ENCODE measurements around the gene DIO3. TPM values are rescaled to one million over a fixed set of nuclear protein-coding genes. Genes with fewer than 3 reads are reported as not detected.

Gene DIO3
- total RNA-seq, 2 experiments from 2014 or later, result not detected

DNA sequence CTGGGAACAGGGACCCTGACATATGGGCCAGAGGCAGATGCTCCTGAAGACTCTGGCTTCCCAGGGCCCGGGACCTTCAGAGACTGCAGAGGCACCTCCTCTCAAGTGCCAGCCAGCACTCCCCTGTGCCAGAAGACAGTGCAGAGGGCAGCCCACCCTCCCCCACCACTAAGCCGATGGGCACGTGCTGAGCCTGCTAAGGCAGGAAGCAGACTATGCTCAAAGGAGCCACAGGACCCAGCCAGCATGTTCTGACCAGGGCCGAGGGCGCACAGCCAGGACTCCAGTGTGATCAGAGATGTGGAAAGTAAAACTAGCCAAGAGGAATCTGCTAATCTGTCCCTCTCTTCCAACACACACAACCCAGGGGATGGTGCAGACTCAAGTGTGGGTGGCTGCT lies 29.8 kb downstream of the DIO3 start:
- H3K9me3 Mint-ChIP-seq, result peaks cover 7% of the 10 kb centered on the region
- H3K4me1 ChIP-seq (ENCODE audit: insufficient read depth, low read length), result peaks cover 8% of the 10 kb centered on the region
- TF ChIP-seq, protein P1, sequence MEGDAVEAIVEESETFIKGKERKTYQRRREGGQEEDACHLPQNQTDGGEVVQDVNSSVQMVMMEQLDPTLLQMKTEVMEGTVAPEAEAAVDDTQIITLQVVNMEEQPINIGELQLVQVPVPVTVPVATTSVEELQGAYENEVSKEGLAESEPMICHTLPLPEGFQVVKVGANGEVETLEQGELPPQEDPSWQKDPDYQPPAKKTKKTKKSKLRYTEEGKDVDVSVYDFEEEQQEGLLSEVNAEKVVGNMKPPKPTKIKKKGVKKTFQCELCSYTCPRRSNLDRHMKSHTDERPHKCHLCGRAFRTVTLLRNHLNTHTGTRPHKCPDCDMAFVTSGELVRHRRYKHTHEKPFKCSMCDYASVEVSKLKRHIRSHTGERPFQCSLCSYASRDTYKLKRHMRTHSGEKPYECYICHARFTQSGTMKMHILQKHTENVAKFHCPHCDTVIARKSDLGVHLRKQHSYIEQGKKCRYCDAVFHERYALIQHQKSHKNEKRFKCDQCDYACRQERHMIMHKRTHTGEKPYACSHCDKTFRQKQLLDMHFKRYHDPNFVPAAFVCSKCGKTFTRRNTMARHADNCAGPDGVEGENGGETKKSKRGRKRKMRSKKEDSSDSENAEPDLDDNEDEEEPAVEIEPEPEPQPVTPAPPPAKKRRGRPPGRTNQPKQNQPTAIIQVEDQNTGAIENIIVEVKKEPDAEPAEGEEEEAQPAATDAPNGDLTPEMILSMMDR (IDR thresholded peaks at IDR 0.05), result no peak
- no peak overlapping the region for H3K27ac Mint-ChIP-seq
- H3K27me3 ChIP-seq (ENCODE audit: control insufficient read depth in 1 of 2, insufficient read depth in 2 of 2, low read length in 2 of 2), result no peaks in the 10 kb centered on the region
- DNase-seq, result peak in 1 of 14 experiments; percentile 26
- H3K27me3 Mint-ChIP-seq, result no peaks in the 10 kb centered on the region
- ChIA-PET POLR2A (no interaction called here), CTCF (no interaction called here)
- ATAC-seq (ENCODE audit: poor library complexity), result no peak
- no peaks in the 10 kb centered on the region for H3K36me3 ChIP-seq (ENCODE audit: insufficient read depth, low read length)
- no peaks in the 10 kb centered on the region for H3K36me3 Mint-ChIP-seq (ENCODE audit: low read depth)
- H3K9me3 ChIP-seq (ENCODE audit: control insufficient read depth in 1 of 2, insufficient read depth in 1 of 2, low read length in 2 of 2), result peaks cover 0 to 14% of the 10 kb centered on the region in 2 experiments
- H3K4me3 Mint-ChIP-seq, result no peak overlapping the region
- intact Hi-C loops (cut with DNase I, micrococcal nuclease), result no loop called here
- peaks cover 35% of the 10 kb centered on the region for H3K4me1 Mint-ChIP-seq (ENCODE audit: low read depth)
- H3K4me3 ChIP-seq (ENCODE audit: low read length), result no peak overlapping the region
- no peak overlapping the region for H3K27ac ChIP-seq (ENCODE audit: low read depth in 1 of 2, low read length in 2 of 2)

DNA sequence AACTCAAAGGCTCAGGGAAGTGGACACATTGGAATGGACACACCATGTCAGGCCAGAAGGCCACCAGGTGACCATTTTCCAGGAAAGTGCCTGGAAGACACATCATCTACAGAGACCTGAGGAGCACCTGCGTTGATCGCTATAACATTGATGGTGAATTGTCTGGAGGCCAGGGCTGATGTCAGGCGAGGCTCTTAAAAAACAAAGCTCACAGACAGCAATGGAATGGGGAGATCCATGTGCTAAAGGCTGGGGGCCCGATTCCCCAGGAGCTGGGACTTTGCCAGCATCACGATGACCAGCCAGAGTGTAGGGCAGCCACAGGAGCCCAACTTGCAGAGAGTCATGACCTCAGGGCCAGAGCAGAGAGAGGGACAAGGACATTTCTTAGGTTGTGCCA lies 30.3 kb downstream of the DIO3 start:
- intact Hi-C loops (cut with DNase I, micrococcal nuclease), result no loop called here
- Mint-ChIP-seq H3K36me3 (ENCODE audit: low read depth) (no peaks in the 10 kb centered on the region), H3K27ac (no peak overlapping the region), H3K4me3 (no peak overlapping the region), H3K4me1 (ENCODE audit: low read depth) (peaks cover 40% of the 10 kb centered on the region), H3K27me3 (no peaks in the 10 kb centered on the region), H3K9me3 (peaks cover 7% of the 10 kb centered on the region)
- Histone ChIP-seq H3K4me1 (ENCODE audit: insufficient read depth, low read length) (peaks cover 13% of the 10 kb centered on the region), H3K9me3 (ENCODE audit: control insufficient read depth in 1 of 2, insufficient read depth in 1 of 2, low read length in 2 of 2) (peaks cover 0 to 19% of the 10 kb centered on the region in 2 experiments), H3K27ac (ENCODE audit: low read depth in 1 of 2, low read length in 2 of 2) (no peak overlapping the region), H3K36me3 (ENCODE audit: insufficient read depth, low read length) (no peaks in the 10 kb centered on the region), H3K27me3 (ENCODE audit: control insufficient read depth in 1 of 2, insufficient read depth in 2 of 2, low read length in 2 of 2) (no peaks in the 10 kb centered on the region), H3K4me3 (ENCODE audit: low read length) (no peak overlapping the region)
- TF ChIP-seq, protein P1 (IDR thresholded peaks at IDR 0.05), result no peak
- CTCF ChIA-PET, result no interaction called here
- DNase-seq, result peak in 1 of 14 experiments; percentile 21
- POLR2A ChIA-PET, result no interaction called here
- ATAC-seq (ENCODE audit: poor library complexity), result no peak

DNA sequence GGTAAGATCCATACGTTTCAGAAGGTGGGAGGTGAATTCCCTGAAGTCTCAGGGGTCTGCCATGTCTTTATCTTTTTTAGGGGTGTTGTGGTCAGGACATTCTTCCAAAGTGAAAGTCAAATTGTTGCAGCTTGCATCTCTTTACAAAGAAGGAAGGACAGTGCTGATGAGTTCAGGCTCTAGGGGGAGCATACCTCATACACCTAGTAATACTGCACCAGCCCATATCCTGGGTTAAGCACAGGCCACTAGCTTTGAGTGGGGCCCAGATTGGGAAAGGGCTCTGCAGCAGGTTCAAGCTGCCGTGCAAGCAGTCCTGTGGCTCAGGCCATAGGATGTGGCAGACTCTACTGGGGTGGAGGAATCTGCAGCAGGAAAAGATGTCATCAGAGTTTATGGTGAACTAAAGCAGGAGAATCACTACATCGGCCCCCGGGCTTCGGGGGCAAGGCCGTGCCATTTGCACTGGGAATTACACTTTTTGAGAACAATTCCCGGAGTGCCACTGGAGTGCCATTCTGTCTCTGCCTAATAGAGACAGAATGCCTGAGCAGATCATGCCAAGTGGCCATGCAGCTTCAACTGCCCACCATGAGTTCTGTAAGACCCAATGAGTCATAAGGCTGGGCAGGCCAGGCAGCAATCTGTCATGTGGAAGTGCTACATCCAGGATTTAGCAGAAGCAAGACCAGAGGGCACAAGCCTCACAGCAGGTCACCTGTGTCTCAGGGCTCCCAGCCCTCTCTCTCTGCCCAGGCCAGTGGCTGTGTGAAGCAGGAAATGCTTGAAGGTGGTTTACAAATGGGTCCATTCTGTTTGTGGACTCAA lies 32.3 kb downstream of the DIO3 start:
- Histone ChIP-seq H3K27me3 (ENCODE audit: control insufficient read depth in 1 of 2, insufficient read depth in 2 of 2, low read length in 2 of 2) (no peaks in the 10 kb centered on the region), H3K9me3 (ENCODE audit: control insufficient read depth in 1 of 2, insufficient read depth in 1 of 2, low read length in 2 of 2) (peaks cover 0 to 26% of the 10 kb centered on the region in 2 experiments), H3K4me3 (ENCODE audit: low read length) (no peak overlapping the region), H3K4me1 (ENCODE audit: insufficient read depth, low read length) (peaks cover 33% of the 10 kb centered on the region), H3K36me3 (ENCODE audit: insufficient read depth, low read length) (no peaks in the 10 kb centered on the region), H3K27ac (ENCODE audit: low read depth in 1 of 2, low read length in 2 of 2) (no peak overlapping the region)
- CTCF ChIA-PET, result no interaction called here
- TF ChIP-seq, protein P1 (IDR thresholded peaks at IDR 0.05), result no peak
- DNase-seq (peak in 1 of 14 experiments; percentile 24), ATAC-seq (ENCODE audit: poor library complexity) (no peak)
- Mint-ChIP-seq H3K9me3 (peaks cover 7% of the 10 kb centered on the region), H3K36me3 (ENCODE audit: low read depth) (no peaks in the 10 kb centered on the region), H3K4me1 (ENCODE audit: low read depth) (peaks cover 59% of the 10 kb centered on the region), H3K27me3 (no peaks in the 10 kb centered on the region), H3K4me3 (no peak overlapping the region), H3K27ac (peak overlapping the region; percentile 88)
- intact Hi-C loops (cut with DNase I, micrococcal nuclease), result no loop called here
- POLR2A ChIA-PET, result no interaction called here

Data from CD4-positive, alpha-beta T cell (primary cell).